ENCODE results near the gene ZPBP. TPM values are rescaled to one million over a fixed set of nuclear protein-coding genes. Genes with fewer than 3 reads are reported as not detected.

ZPBP gene
- total and polyA plus RNA-seq, 7 donors = not detected

DNA sequence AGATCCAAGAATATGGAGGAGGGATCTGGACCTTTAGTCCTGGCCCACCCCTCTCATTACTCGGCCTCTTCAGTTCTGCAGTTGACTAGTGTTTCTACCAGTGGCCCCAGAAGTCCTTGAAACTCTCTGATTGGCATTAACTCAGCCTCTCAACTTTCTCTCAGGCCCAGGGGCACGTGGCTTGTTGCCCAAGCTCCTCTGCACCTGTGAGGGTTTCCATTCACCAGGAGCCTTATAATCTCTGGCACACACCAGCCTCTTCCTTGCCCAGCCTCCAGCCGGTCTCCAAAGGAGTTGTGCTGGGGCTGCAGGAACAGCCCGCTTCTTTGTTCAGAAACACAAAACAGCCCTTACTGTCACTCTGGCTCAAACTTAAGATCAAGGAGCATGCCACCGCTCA is 47.6 kb upstream of the ZPBP start:
- H3K4me3 ChIP-seq = no peak overlapping the region
- no peak overlapping the region for H3K27ac ChIP-seq
- H3K27me3 ChIP-seq = no peaks in the 10 kb centered on the region
- no peaks in the 10 kb centered on the region for H3K4me1 ChIP-seq
- no peak for TF ChIP-seq POLR2A (IDR thresholded peaks at IDR 0.05)
- no peak for TF ChIP-seq POLR2AphosphoS5 (IDR thresholded peaks at IDR 0.05)
- TF ChIP-seq, protein P1, sequence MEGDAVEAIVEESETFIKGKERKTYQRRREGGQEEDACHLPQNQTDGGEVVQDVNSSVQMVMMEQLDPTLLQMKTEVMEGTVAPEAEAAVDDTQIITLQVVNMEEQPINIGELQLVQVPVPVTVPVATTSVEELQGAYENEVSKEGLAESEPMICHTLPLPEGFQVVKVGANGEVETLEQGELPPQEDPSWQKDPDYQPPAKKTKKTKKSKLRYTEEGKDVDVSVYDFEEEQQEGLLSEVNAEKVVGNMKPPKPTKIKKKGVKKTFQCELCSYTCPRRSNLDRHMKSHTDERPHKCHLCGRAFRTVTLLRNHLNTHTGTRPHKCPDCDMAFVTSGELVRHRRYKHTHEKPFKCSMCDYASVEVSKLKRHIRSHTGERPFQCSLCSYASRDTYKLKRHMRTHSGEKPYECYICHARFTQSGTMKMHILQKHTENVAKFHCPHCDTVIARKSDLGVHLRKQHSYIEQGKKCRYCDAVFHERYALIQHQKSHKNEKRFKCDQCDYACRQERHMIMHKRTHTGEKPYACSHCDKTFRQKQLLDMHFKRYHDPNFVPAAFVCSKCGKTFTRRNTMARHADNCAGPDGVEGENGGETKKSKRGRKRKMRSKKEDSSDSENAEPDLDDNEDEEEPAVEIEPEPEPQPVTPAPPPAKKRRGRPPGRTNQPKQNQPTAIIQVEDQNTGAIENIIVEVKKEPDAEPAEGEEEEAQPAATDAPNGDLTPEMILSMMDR (IDR thresholded peaks at IDR 0.05) = no peak
- TF ChIP-seq EP300 (IDR thresholded peaks at IDR 0.05) = no peak
- H3K9me3 ChIP-seq = peaks cover 0 to 2% (median 0%) of the 10 kb centered on the region in 4 donors
- intact Hi-C loops (cut with DNase I) = loop anchor here (5.0 kb wide), 1 partner anchor 277 kb away; no protein-coding TSS in a partner anchor
- 65 to 82% methylated on average over 5 of the region's 5 CpGs for WGBS, 2 donors
- no peaks in the 10 kb centered on the region for H3K36me3 ChIP-seq
- no peak for DNase-seq

DNA sequence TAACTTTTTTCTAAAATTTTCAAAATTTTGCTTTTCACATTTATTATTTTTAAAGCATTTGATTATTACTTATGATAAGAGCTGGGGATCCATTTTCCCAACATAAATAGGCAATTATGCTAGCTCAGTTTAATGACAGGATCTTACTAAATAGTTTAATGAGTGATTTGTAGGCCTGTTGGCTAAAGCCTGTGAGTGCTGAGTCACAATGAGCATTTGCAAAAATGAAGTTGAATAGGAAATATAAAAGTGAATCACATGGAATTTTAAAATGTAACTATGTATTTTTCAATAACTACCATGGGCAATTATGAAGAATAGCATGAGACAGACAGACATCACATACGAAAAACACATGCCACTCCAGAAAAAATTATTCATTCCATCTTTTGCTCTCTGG is 45.1 kb upstream of the ZPBP start:
- WGBS, 2 donors = 82 to 88% methylated on average over 1 of the region's 1 CpG
- intact Hi-C loops (cut with DNase I) = no loop called here
- Histone ChIP-seq H3K4me3 (no peak overlapping the region), H3K27ac (no peak overlapping the region), H3K27me3 (no peaks in the 10 kb centered on the region), H3K36me3 (no peaks in the 10 kb centered on the region), H3K9me3 (peaks cover 0 to 2% (median 0%) of the 10 kb centered on the region in 4 donors), H3K4me1 (no peaks in the 10 kb centered on the region)
- no peak for TF ChIP-seq POLR2AphosphoS5 (IDR thresholded peaks at IDR 0.05)
- TF ChIP-seq, protein P1 (IDR thresholded peaks at IDR 0.05) = no peak
- TF ChIP-seq POLR2A (IDR thresholded peaks at IDR 0.05) = no peak
- no peak for TF ChIP-seq EP300 (IDR thresholded peaks at IDR 0.05)
- DNase-seq = no peak

DNA sequence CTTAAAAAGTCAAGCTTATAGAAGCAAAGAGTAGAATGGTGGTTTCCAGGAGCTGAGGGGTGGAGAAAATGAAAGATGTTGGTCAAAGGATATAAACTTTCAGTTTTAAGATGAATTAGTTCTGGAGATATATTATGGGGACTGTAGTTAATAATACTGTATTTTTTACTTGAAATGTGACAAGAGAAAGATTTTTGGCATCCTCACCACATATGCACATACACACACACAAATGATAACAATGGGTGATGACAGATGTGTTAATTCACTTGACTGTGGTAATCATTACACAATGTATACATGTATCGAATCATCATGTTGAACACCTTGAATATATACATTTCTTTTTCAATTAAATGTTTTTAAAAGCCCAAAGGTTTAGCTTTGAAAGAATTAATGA is 32.7 kb upstream of the ZPBP start:
- H3K9me3 ChIP-seq = no peaks in the 10 kb centered on the region
- no peaks in the 10 kb centered on the region for H3K36me3 ChIP-seq
- no peak for DNase-seq
- no peaks in the 10 kb centered on the region for H3K27me3 ChIP-seq
- intact Hi-C loops (cut with DNase I) = no loop called here
- no peaks in the 10 kb centered on the region for H3K4me1 ChIP-seq
- no peak overlapping the region for H3K27ac ChIP-seq
- no peak overlapping the region for H3K4me3 ChIP-seq
- TF ChIP-seq POLR2A (IDR thresholded peaks at IDR 0.05) (no peak), POLR2AphosphoS5 (IDR thresholded peaks at IDR 0.05) (no peak), EP300 (IDR thresholded peaks at IDR 0.05) (no peak)
- TF ChIP-seq, protein P1 (IDR thresholded peaks at IDR 0.05) = no peak
- WGBS, 2 donors = 86 to 89% methylated on average over 1 of the region's 1 CpG

DNA sequence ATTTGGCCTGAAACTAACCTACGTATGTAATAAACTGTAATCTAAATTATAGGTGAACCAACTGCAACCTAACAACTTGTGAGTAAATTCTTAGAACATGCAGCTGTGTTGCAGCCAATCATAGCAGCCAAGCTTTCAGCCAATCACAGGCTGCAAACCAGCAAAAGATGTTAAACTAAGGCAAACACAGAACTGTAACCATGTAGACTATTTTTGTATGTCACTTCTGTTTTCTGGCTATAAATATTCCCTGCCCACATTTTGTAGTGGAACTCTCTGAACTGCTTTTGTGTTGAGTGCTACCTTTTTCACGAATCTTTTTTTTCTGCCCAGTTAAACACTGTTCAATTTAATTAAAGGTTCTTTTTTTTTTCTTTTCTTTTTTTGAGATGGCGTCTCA is 28.2 kb upstream of the ZPBP start:
- Histone ChIP-seq H3K36me3 (no peaks in the 10 kb centered on the region), H3K9me3 (no peaks in the 10 kb centered on the region), H3K27me3 (no peaks in the 10 kb centered on the region), H3K27ac (no peak overlapping the region), H3K4me1 (no peaks in the 10 kb centered on the region), H3K4me3 (no peak overlapping the region)
- WGBS, 2 donors = 64 to 69% methylated on average over 3 of the region's 3 CpGs
- TF ChIP-seq, protein P1 (IDR thresholded peaks at IDR 0.05) = no peak
- TF ChIP-seq POLR2AphosphoS5 (IDR thresholded peaks at IDR 0.05) (no peak), EP300 (IDR thresholded peaks at IDR 0.05) (no peak), POLR2A (IDR thresholded peaks at IDR 0.05) (no peak)
- DNase-seq = no peak
- intact Hi-C loops (cut with DNase I) = no loop called here
